K562 (cell line): Measurements from ENCODE around the gene SPAG17. TPM values are rescaled to one million over a fixed set of nuclear protein-coding genes. Genes with fewer than 3 reads are reported as not detected.

ENCODE experiments used
- BRF1 ChIP-seq: IDR thresholded peaks from 3 replicates; pipeline ENCODE4 v1.6.1; 2011; ENCODE audit warnings: borderline replicate concordance, mild to moderate bottlenecking; ENCODE audit not compliant: insufficient read length; ENCODE audit errors: extremely low read depth
- CBX3 ChIP-seq, 2 experiments: IDR thresholded peaks; 1 replicate in 1 of 2; 2 replicates in 1 of 2; pipeline ENCODE4 v1.6.1; 2012; ENCODE audit warnings: inconsistent platforms in 2 of 2, low read length in 2 of 2, borderline replicate concordance in 1 of 2, control low read depth in 1 of 2
- EZH2 ChIP-seq: IDR thresholded peaks from 2 replicates; pipeline ENCODE4 v1.6.1; 2012; ENCODE audit warnings: low read depth, mild to moderate bottlenecking, inconsistent platforms, low read length, borderline replicate concordance
- FOS ChIP-seq: IDR thresholded peaks from 3 replicates; pipeline ENCODE4 v1.6.1; 2011; ENCODE audit not compliant: insufficient read length; ENCODE audit errors: extremely low read depth
- GTF2E2 ChIP-seq: fragments of 200-800 bp; sonication (Bioruptor generic); IDR thresholded peaks from 2 replicates; pipeline ENCODE4 v1.6.1; 2016; ENCODE audit warnings: missing genetic modification characterization, missing compliant biosample characterization
- MYBL2 ChIP-seq, 2 experiments: fragments of 450-650 bp in 1 of 2; sonication (generic) in 1 of 2; formaldehyde crosslinking in 1 of 2; IDR thresholded peaks; 2 replicates each; pipeline versions ENCODE4 v1.6.1 to v1.8.1; 2017 to 2022; ENCODE audit warnings: borderline replicate concordance in 1 of 2, inconsistent platforms in 1 of 2, low read depth in 1 of 2, mild to moderate bottlenecking in 1 of 2, missing genetic modification reagents in 1 of 2, moderate library complexity in 1 of 2
- MYNN ChIP-seq, 2 experiments: sonication (generic); formaldehyde crosslinking in 1 of 2; IDR thresholded peaks; 2 replicates each; pipeline versions ENCODE4 v1.5.0 to v1.6.1; 2016 to 2020; ENCODE audit warnings: antibody characterized with exemption in 1 of 2, missing genetic modification reagents in 1 of 2
- NFATC3 ChIP-seq: fragments of 450-650 bp; IDR thresholded peaks from 2 replicates; pipeline ENCODE4 v1.6.1; 2017; ENCODE audit warnings: mild to moderate bottlenecking
- NFE2L1 ChIP-seq: fragments of 450-650 bp; IDR thresholded peaks from 2 replicates; pipeline ENCODE4 v1.6.1; 2016; ENCODE audit warnings: missing genetic modification characterization, low read depth, mild to moderate bottlenecking, missing compliant biosample characterization, moderate library complexity, borderline replicate concordance
- NKRF ChIP-seq: fragments of 450-650 bp; IDR thresholded peaks from 2 replicates; pipeline ENCODE4 v1.6.1; 2016; ENCODE audit warnings: borderline replicate concordance
- RBM17 ChIP-seq: fragments of 200-400 bp; formaldehyde crosslinking; IDR thresholded peaks from 2 replicates; pipeline ENCODE4 v1.6.1; 2017; ENCODE audit warnings: low read depth, mild to moderate bottlenecking, low read length, borderline replicate concordance
- SIN3B ChIP-seq: fragments of 450-650 bp; IDR thresholded peaks from 2 replicates; pipeline ENCODE4 v1.6.1; 2017; ENCODE audit warnings: low read depth, mild to moderate bottlenecking, moderate library complexity
- ZNF197 ChIP-seq: fragments of 200-800 bp; sonication (Bioruptor generic); IDR thresholded peaks from 2 replicates; pipeline ENCODE4 v1.6.1; 2016; ENCODE audit warnings: low read depth, missing genetic modification characterization, missing compliant biosample characterization
- ZNF41 ChIP-seq: fragments of 250-450 bp; sonication (Bioruptor Pico); conservative IDR thresholded peaks from 2 replicates; pipeline ENCODE4 v1.4.0; 2020; ENCODE audit warnings: mild to moderate bottlenecking
- polyA plus RNA-seq, 8 experiments: library from polyadenylated mRNA; depleted of rRNA in 4 of 8; stranded (reverse) in 5 of 8; unstranded in 3 of 8; fragments of >200 nt; fragmentation: Nextera tagmentation in 2 of 8; fragmentation: Illumina TruSeq in 1 of 8; extraction: Ambion mirVana in 2 of 8; extraction: Trizol in 1 of 8; gene quantifications; 2 replicates each; pipeline versions ENCODE4 v1.2.1 to v1.2.3, GENCODE V29; 2011 to 2014; ENCODE audit warnings: inconsistent platforms in 1 of 8, missing spikeins in 1 of 8
- total RNA-seq, 7 experiments: library from RNA; depleted of rRNA in 6 of 7; stranded (reverse); fragments of >200 nt in 6 of 7; fragmentation: Illumina TruSeq in 2 of 7; extraction: Trizol in 2 of 7; gene quantifications; 2 replicates each; pipeline versions ENCODE4 v1.2.1 to v1.2.3, GENCODE V29; 2011 to 2021; ENCODE audit warnings: low replicate concordance in 1 of 7
- TF ChIP-seq, protein P1 (sequence below): fragments of 450-650 bp; formaldehyde crosslinking; IDR thresholded peaks from 2 replicates; pipeline ENCODE4 v1.4.0; 2020; ENCODE audit warnings: mild to moderate bottlenecking, moderate library complexity
- TF ChIP-seq, protein P2 (sequence below): sonication (generic); formaldehyde crosslinking; IDR thresholded peaks from 2 replicates; pipeline ENCODE4 v1.8.0; 2023; ENCODE audit warnings: missing genetic modification reagents, mild to moderate bottlenecking, borderline replicate concordance

The SPAG17 gene
- total and polyA plus RNA-seq, 9 of the 15 experiments (the other 6 are each of a cell fraction or from before 2014, with no cell fraction given), result 0.07 to 2.1 (median 1.5) TPM

DNA sequence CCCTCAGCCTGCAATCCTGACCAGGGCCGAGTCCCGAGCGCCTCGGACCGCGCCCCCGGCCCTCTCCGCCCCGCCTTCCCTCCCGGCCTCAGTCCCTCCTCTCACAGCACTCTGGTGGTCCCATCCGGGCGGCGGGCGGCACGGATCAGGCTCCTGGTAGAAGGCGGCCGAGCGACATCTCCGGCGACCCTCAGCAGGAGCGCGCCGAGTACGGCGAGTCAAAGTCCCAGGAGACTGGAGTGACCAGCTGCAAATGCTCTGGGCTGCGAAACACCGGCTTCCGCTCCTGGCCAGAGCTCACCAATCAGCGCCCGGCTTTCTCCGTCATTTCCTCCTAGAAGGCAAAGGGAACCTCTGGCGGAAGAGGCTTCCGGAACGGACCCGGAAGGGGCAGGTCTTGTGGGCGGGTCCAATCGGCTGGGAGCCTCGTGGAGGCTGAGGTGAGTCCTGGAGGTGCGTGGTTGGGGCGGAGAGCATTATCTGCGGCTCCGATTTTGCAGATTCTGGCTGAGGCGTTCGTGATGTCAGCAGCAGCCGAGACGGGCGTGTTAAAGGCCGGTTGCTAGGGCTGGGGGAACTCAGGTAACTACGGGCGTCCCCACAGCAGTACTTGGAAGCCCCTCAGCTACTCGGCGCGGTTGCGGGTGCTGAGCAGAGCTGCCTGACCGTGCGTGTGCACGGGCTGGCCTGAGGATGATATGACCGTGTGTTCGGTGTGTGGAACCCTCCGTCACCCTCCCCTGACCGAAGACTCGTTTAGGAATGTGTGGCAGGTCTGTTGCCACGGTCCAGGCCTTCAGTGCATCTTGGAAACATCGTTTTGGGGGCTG is 255.5 kb downstream of the SPAG17 start, which contains the start of the genes GDAP2 and WDR3 (continued):
- no peak for TF ChIP-seq BRF1
- TF ChIP-seq ZNF197 (CRISPR knock-in tag), result no peak
- TF ChIP-seq, protein P1, sequence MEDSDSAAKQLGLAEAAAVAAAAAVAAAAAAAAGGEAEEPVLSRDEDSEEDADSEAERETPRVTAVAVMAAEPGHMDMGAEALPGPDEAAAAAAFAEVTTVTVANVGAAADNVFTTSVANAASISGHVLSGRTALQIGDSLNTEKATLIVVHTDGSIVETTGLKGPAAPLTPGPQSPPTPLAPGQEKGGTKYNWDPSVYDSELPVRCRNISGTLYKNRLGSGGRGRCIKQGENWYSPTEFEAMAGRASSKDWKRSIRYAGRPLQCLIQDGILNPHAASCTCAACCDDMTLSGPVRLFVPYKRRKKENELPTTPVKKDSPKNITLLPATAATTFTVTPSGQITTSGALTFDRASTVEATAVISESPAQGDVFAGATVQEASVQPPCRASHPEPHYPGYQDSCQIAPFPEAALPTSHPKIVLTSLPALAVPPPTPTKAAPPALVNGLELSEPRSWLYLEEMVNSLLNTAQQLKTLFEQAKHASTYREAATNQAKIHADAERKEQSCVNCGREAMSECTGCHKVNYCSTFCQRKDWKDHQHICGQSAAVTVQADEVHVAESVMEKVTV, result no peak
- TF ChIP-seq MYNN (IDR thresholded peaks at IDR 0.05), result no peak
- no peak for TF ChIP-seq MYNN (CRISPR knock-in tag; IDR thresholded peaks at IDR 0.05)
- TF ChIP-seq GTF2E2 (tag), result no peak
- TF ChIP-seq NKRF, result peak; percentile 97
- peak; percentile 57 for TF ChIP-seq FOS
- TF ChIP-seq MYBL2 (IDR thresholded peaks at IDR 0.05; ENCODE audit: low read depth), result no peak
- TF ChIP-seq MYBL2 (CRISPR knock-in tag; IDR thresholded peaks at IDR 0.05; ENCODE audit: borderline replicate concordance), result no peak
- TF ChIP-seq RBM17, result no peak
- no peak for TF ChIP-seq NFATC3
- no peak for TF ChIP-seq EZH2
- no peak for TF ChIP-seq NFE2L1
- TF ChIP-seq, protein P2, sequence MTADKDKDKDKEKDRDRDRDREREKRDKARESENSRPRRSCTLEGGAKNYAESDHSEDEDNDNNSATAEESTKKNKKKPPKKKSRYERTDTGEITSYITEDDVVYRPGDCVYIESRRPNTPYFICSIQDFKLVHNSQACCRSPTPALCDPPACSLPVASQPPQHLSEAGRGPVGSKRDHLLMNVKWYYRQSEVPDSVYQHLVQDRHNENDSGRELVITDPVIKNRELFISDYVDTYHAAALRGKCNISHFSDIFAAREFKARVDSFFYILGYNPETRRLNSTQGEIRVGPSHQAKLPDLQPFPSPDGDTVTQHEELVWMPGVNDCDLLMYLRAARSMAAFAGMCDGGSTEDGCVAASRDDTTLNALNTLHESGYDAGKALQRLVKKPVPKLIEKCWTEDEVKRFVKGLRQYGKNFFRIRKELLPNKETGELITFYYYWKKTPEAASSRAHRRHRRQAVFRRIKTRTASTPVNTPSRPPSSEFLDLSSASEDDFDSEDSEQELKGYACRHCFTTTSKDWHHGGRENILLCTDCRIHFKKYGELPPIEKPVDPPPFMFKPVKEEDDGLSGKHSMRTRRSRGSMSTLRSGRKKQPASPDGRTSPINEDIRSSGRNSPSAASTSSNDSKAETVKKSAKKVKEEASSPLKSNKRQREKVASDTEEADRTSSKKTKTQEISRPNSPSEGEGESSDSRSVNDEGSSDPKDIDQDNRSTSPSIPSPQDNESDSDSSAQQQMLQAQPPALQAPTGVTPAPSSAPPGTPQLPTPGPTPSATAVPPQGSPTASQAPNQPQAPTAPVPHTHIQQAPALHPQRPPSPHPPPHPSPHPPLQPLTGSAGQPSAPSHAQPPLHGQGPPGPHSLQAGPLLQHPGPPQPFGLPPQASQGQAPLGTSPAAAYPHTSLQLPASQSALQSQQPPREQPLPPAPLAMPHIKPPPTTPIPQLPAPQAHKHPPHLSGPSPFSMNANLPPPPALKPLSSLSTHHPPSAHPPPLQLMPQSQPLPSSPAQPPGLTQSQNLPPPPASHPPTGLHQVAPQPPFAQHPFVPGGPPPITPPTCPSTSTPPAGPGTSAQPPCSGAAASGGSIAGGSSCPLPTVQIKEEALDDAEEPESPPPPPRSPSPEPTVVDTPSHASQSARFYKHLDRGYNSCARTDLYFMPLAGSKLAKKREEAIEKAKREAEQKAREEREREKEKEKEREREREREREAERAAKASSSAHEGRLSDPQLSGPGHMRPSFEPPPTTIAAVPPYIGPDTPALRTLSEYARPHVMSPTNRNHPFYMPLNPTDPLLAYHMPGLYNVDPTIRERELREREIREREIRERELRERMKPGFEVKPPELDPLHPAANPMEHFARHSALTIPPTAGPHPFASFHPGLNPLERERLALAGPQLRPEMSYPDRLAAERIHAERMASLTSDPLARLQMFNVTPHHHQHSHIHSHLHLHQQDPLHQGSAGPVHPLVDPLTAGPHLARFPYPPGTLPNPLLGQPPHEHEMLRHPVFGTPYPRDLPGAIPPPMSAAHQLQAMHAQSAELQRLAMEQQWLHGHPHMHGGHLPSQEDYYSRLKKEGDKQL (CRISPR knock-in tag), result no peak; the same call in 1 of the 2 replicates
- TF ChIP-seq ZNF41 (CRISPR knock-in tag), result no peak
- no peak for TF ChIP-seq CBX3 (IDR thresholded peaks at IDR 0.05; ENCODE audit: borderline replicate concordance in 1 of 2, low read length in 2 of 2)
- peak; percentile 75; the same call in 1 of the 2 replicates for TF ChIP-seq SIN3B
